Epithelial cell of proximal tubule (primary cell): ENCODE measurements around the gene CHD6. TPM values are rescaled to one million over a fixed set of nuclear protein-coding genes. Genes with fewer than 3 reads are reported as not detected.

Experiments used
- DNase-seq: peaks from one replicate; pipeline ENCODE4 v3.0.0-alpha.2; 2011; ENCODE audit warnings: low read depth
- H3K4me3 ChIP-seq: 2 replicates; pipeline ENCODE4 v1.5.1; 2011; ENCODE audit warnings: low read depth, mild to moderate bottlenecking, low read length
- total RNA-seq: library from RNA; depleted of rRNA; stranded (reverse); fragments of >200 nt; gene quantifications from 2 replicates; pipeline ENCODE4 v1.2.3, GENCODE V29; 2015
- TF ChIP-seq, protein P1 (sequence below): conservative IDR thresholded peaks from 2 replicates; pipeline ENCODE4 v1.5.1; 2012; ENCODE audit warnings: low read depth, mild to moderate bottlenecking, low read length

CHD6 gene
- total RNA-seq, 1 donor from 2014 or later, result 22.3 TPM

DNA sequence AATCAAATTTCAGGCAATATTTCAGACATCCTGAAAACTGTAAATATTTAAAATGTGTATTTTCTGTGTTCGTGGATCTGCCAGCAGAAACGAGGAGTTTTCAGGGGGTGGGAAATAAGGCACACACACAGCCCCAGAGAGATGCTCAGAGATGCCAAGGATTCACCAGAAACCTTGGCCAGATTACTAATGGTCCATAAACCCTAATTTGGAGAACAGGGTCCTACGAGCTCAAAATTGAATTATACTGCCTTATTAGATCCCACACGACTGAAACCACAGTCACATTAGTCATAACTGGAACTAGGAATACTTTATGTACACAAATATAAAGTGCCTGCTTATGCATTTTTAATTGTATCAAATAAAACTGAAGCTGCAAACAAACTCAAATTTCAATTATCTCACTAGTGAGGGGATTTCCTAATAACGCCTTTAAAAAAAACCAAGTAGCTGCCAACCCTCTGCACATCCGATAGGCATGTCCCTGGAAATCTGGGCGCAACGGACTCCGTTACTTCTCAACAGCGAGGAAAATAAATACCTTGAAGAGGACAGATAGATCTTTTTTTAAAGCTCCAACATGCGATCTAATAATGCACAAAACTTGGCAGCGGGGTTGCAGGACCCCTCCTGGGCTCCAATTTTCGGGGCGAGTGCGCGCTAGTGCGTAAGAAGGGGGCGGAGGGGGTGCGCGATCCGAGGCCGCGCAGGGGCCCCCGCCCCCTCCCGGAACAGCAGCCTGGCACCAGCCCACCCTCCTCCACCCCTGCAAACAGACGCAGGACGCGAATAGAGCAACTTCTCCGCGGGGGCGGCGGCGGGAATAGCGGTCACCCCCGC lies 897 bp downstream of the CHD6 start:
- peak; percentile 6 for DNase-seq
- TF ChIP-seq, protein P1, sequence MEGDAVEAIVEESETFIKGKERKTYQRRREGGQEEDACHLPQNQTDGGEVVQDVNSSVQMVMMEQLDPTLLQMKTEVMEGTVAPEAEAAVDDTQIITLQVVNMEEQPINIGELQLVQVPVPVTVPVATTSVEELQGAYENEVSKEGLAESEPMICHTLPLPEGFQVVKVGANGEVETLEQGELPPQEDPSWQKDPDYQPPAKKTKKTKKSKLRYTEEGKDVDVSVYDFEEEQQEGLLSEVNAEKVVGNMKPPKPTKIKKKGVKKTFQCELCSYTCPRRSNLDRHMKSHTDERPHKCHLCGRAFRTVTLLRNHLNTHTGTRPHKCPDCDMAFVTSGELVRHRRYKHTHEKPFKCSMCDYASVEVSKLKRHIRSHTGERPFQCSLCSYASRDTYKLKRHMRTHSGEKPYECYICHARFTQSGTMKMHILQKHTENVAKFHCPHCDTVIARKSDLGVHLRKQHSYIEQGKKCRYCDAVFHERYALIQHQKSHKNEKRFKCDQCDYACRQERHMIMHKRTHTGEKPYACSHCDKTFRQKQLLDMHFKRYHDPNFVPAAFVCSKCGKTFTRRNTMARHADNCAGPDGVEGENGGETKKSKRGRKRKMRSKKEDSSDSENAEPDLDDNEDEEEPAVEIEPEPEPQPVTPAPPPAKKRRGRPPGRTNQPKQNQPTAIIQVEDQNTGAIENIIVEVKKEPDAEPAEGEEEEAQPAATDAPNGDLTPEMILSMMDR, result no peak

DNA sequence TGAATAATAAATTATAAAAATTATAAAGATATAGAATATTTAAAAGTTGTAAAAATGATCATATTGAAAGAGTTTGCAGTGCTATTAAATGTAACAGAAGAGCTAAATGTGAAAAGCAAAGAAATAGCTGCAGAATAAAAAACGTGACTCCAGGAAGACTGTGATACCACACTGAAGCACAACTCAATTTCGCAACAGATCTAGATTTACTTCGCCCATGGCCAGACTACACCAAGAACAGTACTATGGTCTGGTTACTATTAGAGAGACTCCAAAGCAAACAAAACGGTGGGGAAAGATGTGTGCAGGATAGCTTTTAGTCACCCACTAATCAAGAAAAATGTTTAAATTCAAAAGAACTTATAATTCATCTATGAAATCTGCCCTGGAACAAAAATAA lies 1.9 kb downstream of the CHD6 start:
- H3K4me3 ChIP-seq, result no peak overlapping the region
- TF ChIP-seq, protein P1, result no peak
- no peak for DNase-seq

More for the DNA sequence above, 897 bp downstream of the CHD6 start:
- peak overlapping the region; percentile 83 for H3K4me3 ChIP-seq

- no peak overlapping the region for H3K4me3 ChIP-seq
- no peak for DNase-seq
- TF ChIP-seq, protein P1, result no peak
Measured at GRCh38 chr20:41615676-41616075, 2.5 kb downstream of the CHD6 start.

GRCh38 chr20:41615110-41615509 lies 3.1 kb downstream of the CHD6 start:
- DNase-seq, result no peak
- H3K4me3 ChIP-seq, result no peak overlapping the region
- TF ChIP-seq, protein P1, result no peak

DNA sequence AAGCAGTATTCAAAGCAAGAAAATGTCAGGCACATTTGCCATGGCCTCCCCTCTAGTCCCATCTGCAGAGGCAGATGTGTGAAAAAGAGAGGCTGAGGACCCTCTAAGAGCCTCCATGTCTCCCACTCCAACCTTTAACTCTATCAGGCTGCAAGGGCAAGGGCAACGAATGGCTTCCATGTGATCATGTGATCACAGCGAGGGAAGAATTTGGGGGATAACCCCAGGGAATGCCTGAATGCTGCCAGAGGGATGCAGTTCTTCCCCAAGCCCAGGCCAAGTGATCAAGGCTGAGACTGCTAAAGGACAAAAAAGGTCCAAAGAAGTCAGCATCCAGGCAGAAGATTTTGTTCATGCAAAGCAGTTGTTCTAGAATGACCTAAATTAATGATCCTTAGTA lies 4.9 kb downstream of the CHD6 start:
- TF ChIP-seq, protein P1, result no peak
- DNase-seq, result no peak

DNA sequence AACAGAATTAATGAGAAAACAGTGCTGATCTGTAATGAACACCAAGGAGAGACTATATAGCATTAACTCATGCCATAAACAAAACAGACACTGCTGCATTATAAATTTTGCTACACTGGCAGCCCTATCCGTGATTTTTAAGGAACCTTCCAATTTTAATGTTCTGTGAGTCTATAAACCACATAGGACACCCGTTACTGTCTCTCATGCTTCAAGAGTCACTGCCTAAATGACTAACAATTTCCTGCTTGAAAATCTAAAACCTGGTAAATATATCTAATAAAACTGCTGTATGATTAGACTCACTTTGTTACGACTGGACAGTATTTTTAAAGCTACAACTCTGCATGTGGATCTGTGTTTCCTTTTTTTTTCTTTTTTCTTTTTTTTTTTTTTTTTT lies 8.7 kb downstream of the CHD6 start:
- no peak overlapping the region for H3K4me3 ChIP-seq
- TF ChIP-seq, protein P1, result no peak
- no peak for DNase-seq

More for the DNA sequence above, 4.9 kb downstream of the CHD6 start:
- no peak overlapping the region for H3K4me3 ChIP-seq

DNA sequence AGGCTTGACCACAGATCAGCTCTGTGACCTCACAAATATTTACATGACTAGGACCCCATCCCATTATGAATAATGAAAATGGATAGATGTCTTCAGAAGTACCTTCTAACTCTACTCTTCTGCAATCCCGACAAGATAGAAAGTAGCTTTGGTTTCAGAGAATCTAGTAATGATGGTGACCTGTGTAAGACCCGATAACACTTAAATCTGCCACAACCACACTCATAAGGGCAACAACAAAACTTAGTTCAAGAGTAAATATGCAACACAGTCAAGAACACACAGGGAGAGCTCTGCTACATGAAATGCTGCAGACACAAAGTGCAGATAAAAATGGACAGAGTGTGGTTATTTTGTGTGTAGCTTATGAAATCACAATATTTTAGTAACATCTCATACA lies 9.6 kb downstream of the CHD6 start:
- no peak for DNase-seq
- TF ChIP-seq, protein P1, result no peak
- no peak overlapping the region for H3K4me3 ChIP-seq
